HG02943 (cell line): ENCODE results near the gene PPP1R9A.

Experiments used
- ATAC-seq: cut with Tn5 transposase; IDR thresholded peaks from one replicate; pipeline ENCODE4 v1.9.1; 2021; ENCODE audit warnings: mild to moderate bottlenecking, low read depth, moderate library complexity; ENCODE audit not compliant: unreplicated experiment

Gene PPP1R9A

GRCh38 chr7:94907026-94907810 lies at the start of gene PPP1R9A:
TSS of gene PPP1R9A (plus strand) at chr7:94907594. CDS start at chr7:94910114, 2,520 bp downstream.
- no peak for ATAC-seq

- no peak for ATAC-seq
Observed at GRCh38 chr7:94871132-94871531, 36.3 kb upstream of the PPP1R9A start.

GRCh38 chr7:94873239-94873638 lies 34.2 kb upstream of the PPP1R9A start:
- ATAC-seq: no peak

- ATAC-seq: no peak
Observed at GRCh38 chr7:94874036-94874785, 33.2 kb upstream of the PPP1R9A start.

- ATAC-seq: no peak
Observed at GRCh38 chr7:94875201-94875600, 32.2 kb upstream of the PPP1R9A start.

- ATAC-seq: no peak
Observed at GRCh38 chr7:94877731-94878670, 29.4 kb upstream of the PPP1R9A start.

- ATAC-seq: no peak
Observed at GRCh38 chr7:94882891-94883290, 24.5 kb upstream of the PPP1R9A start.

GRCh38 chr7:94883616-94884015 lies 23.8 kb upstream of the PPP1R9A start:
- ATAC-seq: no peak

- no peak for ATAC-seq
Observed at GRCh38 chr7:94888551-94888950, 18.8 kb upstream of the PPP1R9A start.

GRCh38 chr7:94888995-94889523 lies 18.3 kb upstream of the PPP1R9A start:
- ATAC-seq: no peak

GRCh38 chr7:94890216-94890615 lies 17.2 kb upstream of the PPP1R9A start:
- ATAC-seq: no peak

GRCh38 chr7:94893661-94894060 lies 13.7 kb upstream of the PPP1R9A start:
- ATAC-seq: no peak

- ATAC-seq: no peak
Observed at GRCh38 chr7:94897541-94897940, 9.9 kb upstream of the PPP1R9A start.

GRCh38 chr7:94898340-94898739 lies 9.1 kb upstream of the PPP1R9A start:
- ATAC-seq: no peak

- no peak for ATAC-seq
Observed at GRCh38 chr7:94901981-94902380, 5.4 kb upstream of the PPP1R9A start.

GRCh38 chr7:94903971-94904370 lies 3.4 kb upstream of the PPP1R9A start:
- no peak for ATAC-seq

- no peak for ATAC-seq
Observed at GRCh38 chr7:94904982-94905381, 2.4 kb upstream of the PPP1R9A start.

- ATAC-seq: no peak
Observed at GRCh38 chr7:94906065-94906851, 1.1 kb upstream of the PPP1R9A start.

- ATAC-seq: no peak
Observed at GRCh38 chr7:94907811-94908322, 473 bp downstream of the PPP1R9A start.
